ENCODE data around the gene FKBP3.

DNA sequence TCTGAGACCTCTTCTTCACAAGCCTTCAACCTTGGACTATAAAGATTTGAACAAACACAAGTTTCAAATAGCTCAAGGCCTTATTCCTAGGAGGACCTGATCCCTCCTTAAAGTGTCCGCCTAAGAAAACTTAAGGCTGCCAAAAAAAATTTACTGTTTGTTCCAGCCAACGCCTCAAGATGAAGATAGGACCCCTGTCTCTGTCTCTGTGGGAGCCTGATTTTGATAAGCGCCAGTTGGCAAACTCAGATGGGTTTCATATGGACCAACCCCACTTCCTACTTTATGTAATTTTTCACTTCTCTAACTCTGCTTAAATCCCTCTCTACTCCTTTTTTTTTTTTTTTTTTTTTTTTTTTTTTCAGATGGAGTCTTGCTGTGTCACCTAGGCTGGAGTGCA is 11.0 kb downstream of the FKBP3 start:
- TF ChIP-seq, protein P1, sequence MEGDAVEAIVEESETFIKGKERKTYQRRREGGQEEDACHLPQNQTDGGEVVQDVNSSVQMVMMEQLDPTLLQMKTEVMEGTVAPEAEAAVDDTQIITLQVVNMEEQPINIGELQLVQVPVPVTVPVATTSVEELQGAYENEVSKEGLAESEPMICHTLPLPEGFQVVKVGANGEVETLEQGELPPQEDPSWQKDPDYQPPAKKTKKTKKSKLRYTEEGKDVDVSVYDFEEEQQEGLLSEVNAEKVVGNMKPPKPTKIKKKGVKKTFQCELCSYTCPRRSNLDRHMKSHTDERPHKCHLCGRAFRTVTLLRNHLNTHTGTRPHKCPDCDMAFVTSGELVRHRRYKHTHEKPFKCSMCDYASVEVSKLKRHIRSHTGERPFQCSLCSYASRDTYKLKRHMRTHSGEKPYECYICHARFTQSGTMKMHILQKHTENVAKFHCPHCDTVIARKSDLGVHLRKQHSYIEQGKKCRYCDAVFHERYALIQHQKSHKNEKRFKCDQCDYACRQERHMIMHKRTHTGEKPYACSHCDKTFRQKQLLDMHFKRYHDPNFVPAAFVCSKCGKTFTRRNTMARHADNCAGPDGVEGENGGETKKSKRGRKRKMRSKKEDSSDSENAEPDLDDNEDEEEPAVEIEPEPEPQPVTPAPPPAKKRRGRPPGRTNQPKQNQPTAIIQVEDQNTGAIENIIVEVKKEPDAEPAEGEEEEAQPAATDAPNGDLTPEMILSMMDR (IDR thresholded peaks at IDR 0.05 in 8 of 11, conservative IDR thresholded peaks at IDR 0.05 in 3 of 11) = no peak
- no peak for TF ChIP-seq POLR2A (IDR thresholded peaks at IDR 0.05)

All from spleen (tissue), 7 donors.